Parathyroid adenoma (tissue), 2 donors: ENCODE data around the gene H6PD.
A peak's percentile ranks its signal among the peaks of the same experiment; 100 is the strongest.

Source experiments
- H2AFZ ChIP-seq: fragments of 300-600 bp; sonication (generic); one replicate; pipeline ENCODE4 v1.7.0; 2017; ENCODE audit warnings: antibody characterized with exemption, mild to moderate bottlenecking
- H3K27ac ChIP-seq: fragments of 300-600 bp; sonication (generic); one replicate; pipeline ENCODE4 v1.7.0; 2017
- H3K27me3 ChIP-seq: fragments of 300-600 bp; sonication (generic); one replicate; pipeline ENCODE4 v1.7.0; 2017; ENCODE audit warnings: low read length; ENCODE audit not compliant: control insufficient read depth, insufficient read depth
- H3K36me3 ChIP-seq: fragments of 300-600 bp; sonication (generic); one replicate; pipeline ENCODE4 v1.7.0; 2017; ENCODE audit warnings: low read length; ENCODE audit not compliant: control insufficient read depth, insufficient read depth
- H3K4me1 ChIP-seq: fragments of 300-600 bp; sonication (generic); one replicate; pipeline ENCODE4 v1.7.0; 2017; ENCODE audit warnings: control low read depth
- H3K4me2 ChIP-seq: fragments of 300-600 bp; sonication (generic); one replicate; pipeline ENCODE4 v1.7.0; 2017; ENCODE audit warnings: low read length
- H3K4me3 ChIP-seq: fragments of 300-600 bp; sonication (generic); one replicate; pipeline ENCODE4 v1.7.0; 2017; ENCODE audit warnings: low read depth, low read length
- H3K79me2 ChIP-seq: fragments of 300-600 bp; sonication (generic); one replicate; pipeline ENCODE4 v1.7.0; 2017; ENCODE audit warnings: control low read depth
- H3K9ac ChIP-seq: fragments of 300-600 bp; sonication (generic); one replicate; pipeline ENCODE4 v1.7.0; 2017; ENCODE audit warnings: mild to moderate bottlenecking
- H3K9me3 ChIP-seq: fragments of 300-600 bp; sonication (generic); one replicate; pipeline ENCODE4 v1.7.0; 2017; ENCODE audit warnings: low read length; ENCODE audit not compliant: control insufficient read depth
- TF ChIP-seq, protein P1 (sequence below): fragments of 300-600 bp; sonication (generic); IDR thresholded peaks from one replicate; pipeline ENCODE4 v1.7.0; 2017; ENCODE audit warnings: antibody characterized with exemption, mild to moderate bottlenecking
- donor health status: primary hyperparathyroidism.

H6PD gene

DNA sequence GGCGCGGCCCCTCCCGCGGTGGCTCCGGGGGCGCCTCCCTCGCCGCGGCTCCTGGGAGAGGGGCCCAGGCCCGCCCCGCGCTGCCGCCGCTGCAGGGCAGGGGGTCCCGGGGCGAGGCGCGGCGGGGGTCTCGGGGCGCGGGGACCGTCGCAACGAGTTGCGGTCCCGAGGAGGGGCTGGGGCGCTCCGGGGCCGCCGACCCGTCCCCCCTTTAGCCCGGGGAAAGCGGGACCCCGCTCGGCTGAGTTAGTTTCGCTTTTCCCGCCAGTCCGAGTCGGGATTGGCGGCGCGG is 58.6 kb downstream of the H6PD start:
- H3K27ac ChIP-seq = no peak overlapping the region
- H3K27me3 ChIP-seq = no peaks in the 10 kb centered on the region
- H3K4me2 ChIP-seq = peak overlapping the region; percentile 78
- TF ChIP-seq, protein P1, sequence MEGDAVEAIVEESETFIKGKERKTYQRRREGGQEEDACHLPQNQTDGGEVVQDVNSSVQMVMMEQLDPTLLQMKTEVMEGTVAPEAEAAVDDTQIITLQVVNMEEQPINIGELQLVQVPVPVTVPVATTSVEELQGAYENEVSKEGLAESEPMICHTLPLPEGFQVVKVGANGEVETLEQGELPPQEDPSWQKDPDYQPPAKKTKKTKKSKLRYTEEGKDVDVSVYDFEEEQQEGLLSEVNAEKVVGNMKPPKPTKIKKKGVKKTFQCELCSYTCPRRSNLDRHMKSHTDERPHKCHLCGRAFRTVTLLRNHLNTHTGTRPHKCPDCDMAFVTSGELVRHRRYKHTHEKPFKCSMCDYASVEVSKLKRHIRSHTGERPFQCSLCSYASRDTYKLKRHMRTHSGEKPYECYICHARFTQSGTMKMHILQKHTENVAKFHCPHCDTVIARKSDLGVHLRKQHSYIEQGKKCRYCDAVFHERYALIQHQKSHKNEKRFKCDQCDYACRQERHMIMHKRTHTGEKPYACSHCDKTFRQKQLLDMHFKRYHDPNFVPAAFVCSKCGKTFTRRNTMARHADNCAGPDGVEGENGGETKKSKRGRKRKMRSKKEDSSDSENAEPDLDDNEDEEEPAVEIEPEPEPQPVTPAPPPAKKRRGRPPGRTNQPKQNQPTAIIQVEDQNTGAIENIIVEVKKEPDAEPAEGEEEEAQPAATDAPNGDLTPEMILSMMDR = no peak
- H2AFZ ChIP-seq = no peak overlapping the region
- peak overlapping the region; percentile 71 for H3K4me3 ChIP-seq
- H3K36me3 ChIP-seq = no peaks in the 10 kb centered on the region
- H3K79me2 ChIP-seq = peaks cover 3% of the 10 kb centered on the region
- H3K9ac ChIP-seq = no peak overlapping the region
- peaks cover 8% of the 10 kb centered on the region for H3K4me1 ChIP-seq
- H3K9me3 ChIP-seq = no peaks in the 10 kb centered on the region

DNA sequence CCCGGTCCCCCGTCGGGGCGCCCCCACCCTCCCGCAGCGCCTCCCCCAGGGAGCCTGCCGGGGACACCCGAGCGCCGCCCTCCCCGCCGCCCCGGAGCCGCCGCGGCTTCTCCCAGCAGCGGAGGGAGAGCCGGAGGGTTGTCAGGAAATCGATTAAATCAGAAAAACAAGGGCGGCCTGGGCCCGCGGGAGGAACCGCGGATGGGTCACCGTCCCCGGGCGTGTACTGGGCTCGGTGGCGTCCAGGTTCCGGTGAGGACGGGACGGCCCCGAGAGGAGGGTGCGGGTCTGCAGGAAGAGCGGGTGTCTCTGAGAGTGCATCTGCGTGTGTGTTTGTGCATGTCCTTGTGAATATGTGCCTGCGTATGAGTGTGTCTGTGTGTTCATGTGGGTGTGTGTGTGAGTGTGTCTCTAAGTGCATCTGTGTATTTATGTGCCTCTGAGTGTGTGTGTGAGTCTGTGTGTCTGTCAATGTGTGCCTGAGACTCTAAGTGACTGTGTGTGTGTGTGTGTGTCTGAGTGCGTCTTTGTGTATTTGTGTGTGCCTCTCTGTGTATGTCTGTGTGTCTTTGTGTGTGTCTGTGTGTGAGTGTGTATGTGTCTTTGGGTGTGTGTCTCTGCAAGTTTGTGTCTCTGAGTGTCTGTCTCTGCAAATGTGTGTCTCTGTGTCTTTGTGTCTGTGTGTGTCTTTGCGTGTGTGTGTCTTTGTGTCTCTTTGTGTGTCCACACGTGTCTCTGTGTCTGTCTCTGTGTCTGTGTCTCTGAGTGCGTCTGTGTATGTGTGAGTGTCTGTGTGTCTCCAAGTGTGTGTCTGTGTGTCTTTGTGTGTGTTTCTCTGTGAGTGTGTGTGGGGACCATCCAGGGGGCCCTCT is 59.2 kb downstream of the H6PD start:
- H3K27ac ChIP-seq = no peak overlapping the region
- H3K4me3 ChIP-seq = peak overlapping the region; percentile 71
- peak overlapping the region; percentile 78 for H3K4me2 ChIP-seq
- TF ChIP-seq, protein P1 = no peak
- H3K4me1 ChIP-seq = peaks cover 8% of the 10 kb centered on the region
- H3K79me2 ChIP-seq = peaks cover 3% of the 10 kb centered on the region
- H2AFZ ChIP-seq = peak overlapping the region; percentile 48
- no peaks in the 10 kb centered on the region for H3K27me3 ChIP-seq
- H3K9ac ChIP-seq = no peak overlapping the region
- H3K36me3 ChIP-seq = no peaks in the 10 kb centered on the region
- no peaks in the 10 kb centered on the region for H3K9me3 ChIP-seq

DNA sequence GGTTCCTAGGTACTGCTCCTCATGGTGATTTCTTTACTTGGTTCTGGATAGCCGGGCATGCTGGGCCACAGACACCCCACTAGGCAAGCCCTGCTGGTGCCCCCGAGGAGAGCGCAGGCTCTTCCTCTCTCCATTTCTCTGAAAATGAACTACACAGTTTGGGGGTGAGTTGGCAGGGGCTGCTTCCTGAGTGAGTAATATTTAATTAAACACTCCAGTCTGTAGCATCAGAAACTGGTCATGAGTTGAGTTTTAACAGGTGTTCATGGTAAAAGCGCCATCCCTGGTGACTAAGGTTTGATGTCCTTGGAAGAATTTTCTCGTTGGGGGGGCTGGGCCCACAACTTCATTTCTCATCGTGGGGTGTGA is 59.8 kb downstream of the H6PD start:
- TF ChIP-seq, protein P1 = no peak
- no peak overlapping the region for H3K27ac ChIP-seq

DNA sequence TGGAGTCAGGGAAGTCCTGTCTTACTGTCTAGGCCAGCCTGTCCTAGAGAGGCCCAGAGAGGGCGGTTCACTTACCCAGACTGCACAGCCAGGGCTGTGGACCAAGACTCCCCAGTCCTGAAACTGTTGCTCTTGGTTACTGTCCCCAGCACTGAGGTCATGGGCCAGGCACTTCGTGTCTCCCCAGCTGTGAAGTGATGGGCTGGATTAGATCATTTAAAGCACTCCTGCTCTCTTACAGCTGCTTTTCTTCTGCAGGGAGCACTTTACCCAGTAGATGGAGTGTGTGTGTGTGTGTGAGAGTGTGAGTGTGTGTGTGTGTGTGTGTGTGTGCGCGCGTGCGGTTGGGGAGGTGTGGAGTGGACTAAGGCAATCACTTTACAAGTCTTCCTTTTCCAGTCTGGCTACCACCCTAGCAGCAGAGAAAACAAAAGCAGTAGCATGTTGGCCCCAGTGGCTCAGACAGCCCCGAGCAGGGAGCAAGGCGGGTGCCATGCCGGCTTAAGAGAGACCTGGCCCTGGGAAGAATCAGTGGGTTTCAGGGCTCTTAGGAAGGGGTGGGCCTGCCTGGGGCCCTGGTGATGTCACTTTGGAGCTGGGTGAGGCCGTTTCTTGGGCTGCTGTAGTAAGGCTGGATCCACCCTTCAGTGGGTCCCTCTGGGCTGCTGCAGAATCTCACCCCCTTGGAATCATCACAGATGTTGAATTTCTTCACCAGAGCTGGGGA is 60.5 kb downstream of the H6PD start:
- TF ChIP-seq, protein P1 = no peak
- H3K36me3 ChIP-seq = no peaks in the 10 kb centered on the region
- H3K4me2 ChIP-seq = peak overlapping the region; percentile 78
- no peak overlapping the region for H2AFZ ChIP-seq
- H3K4me3 ChIP-seq = peak overlapping the region; percentile 71
- peaks cover 3% of the 10 kb centered on the region for H3K79me2 ChIP-seq
- no peaks in the 10 kb centered on the region for H3K27me3 ChIP-seq
- no peak overlapping the region for H3K27ac ChIP-seq
- H3K9ac ChIP-seq = no peak overlapping the region
- no peaks in the 10 kb centered on the region for H3K9me3 ChIP-seq
- peaks cover 8% of the 10 kb centered on the region for H3K4me1 ChIP-seq

More for the DNA sequence above, 59.8 kb downstream of the H6PD start:
- Histone ChIP-seq H3K36me3 (no peaks in the 10 kb centered on the region), H3K4me3 (peak overlapping the region; percentile 71), H3K4me2 (peak overlapping the region; percentile 78), H3K4me1 (peaks cover 8% of the 10 kb centered on the region), H3K27me3 (no peaks in the 10 kb centered on the region), H3K9ac (no peak overlapping the region), H3K79me2 (peaks cover 3% of the 10 kb centered on the region), H2AFZ (no peak overlapping the region), H3K9me3 (no peaks in the 10 kb centered on the region)
